ENCODE measurements around the gene GTF2F2.

GRCh38 chr13:45219123-45219891, 99.0 kb downstream of the GTF2F2 start:
- TF ChIP-seq, protein P1, sequence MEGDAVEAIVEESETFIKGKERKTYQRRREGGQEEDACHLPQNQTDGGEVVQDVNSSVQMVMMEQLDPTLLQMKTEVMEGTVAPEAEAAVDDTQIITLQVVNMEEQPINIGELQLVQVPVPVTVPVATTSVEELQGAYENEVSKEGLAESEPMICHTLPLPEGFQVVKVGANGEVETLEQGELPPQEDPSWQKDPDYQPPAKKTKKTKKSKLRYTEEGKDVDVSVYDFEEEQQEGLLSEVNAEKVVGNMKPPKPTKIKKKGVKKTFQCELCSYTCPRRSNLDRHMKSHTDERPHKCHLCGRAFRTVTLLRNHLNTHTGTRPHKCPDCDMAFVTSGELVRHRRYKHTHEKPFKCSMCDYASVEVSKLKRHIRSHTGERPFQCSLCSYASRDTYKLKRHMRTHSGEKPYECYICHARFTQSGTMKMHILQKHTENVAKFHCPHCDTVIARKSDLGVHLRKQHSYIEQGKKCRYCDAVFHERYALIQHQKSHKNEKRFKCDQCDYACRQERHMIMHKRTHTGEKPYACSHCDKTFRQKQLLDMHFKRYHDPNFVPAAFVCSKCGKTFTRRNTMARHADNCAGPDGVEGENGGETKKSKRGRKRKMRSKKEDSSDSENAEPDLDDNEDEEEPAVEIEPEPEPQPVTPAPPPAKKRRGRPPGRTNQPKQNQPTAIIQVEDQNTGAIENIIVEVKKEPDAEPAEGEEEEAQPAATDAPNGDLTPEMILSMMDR (IDR thresholded peaks at IDR 0.05): no peak
- TF ChIP-seq EP300 (IDR thresholded peaks at IDR 0.05): no peak
